HG03342 (cell line): Measurements from ENCODE around the gene EXD3.
"Not testable (repeated sequence)": the region's sequence is repeated elsewhere in the genome, so short reads cannot be mapped to it uniquely, and the experiment has no call there.

Experiments used
- ATAC-seq: cut with Tn5 transposase; IDR thresholded peaks from one replicate; pipeline ENCODE4 v1.9.1; 2021; ENCODE audit warnings: mild to moderate bottlenecking, moderate library complexity; ENCODE audit not compliant: unreplicated experiment

Gene EXD3

DNA sequence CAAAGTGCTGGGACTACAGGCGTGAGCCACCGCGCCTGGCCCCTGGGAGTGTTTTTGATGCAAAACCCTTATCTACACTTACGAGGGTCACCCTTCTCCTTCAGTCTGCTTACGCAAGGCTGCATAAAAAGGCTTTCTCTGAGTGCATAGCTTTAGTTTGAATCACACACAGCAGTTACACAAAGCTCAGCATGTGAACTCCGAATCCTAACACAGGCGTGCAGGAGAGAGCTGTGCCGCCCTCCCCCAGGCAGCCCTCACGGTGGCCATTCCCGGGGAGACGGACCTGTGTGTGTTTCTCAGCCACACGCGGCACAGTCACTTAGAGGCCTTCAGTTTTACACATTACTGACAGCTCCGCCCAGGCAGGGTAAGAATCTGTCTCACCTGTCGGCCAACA, 26.7 kb downstream of the EXD3 start:
- ATAC-seq = no peak

DNA sequence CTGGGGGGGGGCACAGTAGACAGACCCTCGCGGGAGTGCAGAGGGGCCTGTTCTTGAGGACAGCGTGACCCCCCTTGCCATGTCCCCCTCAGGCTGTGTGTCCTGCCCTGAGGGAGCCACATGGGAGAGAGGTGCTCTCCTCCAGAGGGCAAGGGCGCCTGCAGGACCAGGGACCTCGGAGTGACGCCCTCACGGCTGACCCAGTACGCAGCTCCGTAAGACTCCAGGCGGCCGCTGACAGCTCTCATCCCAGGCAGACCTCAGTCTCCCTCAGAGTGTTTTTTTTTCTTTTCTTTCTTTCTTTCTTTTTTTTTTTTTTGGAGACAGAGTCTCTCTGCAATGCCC, 27.3 kb downstream of the EXD3 start:
- ATAC-seq = no peak

- no peak for ATAC-seq
Observed at GRCh38 chr9:137394866-137395665, 27.9 kb downstream of the EXD3 start.

DNA sequence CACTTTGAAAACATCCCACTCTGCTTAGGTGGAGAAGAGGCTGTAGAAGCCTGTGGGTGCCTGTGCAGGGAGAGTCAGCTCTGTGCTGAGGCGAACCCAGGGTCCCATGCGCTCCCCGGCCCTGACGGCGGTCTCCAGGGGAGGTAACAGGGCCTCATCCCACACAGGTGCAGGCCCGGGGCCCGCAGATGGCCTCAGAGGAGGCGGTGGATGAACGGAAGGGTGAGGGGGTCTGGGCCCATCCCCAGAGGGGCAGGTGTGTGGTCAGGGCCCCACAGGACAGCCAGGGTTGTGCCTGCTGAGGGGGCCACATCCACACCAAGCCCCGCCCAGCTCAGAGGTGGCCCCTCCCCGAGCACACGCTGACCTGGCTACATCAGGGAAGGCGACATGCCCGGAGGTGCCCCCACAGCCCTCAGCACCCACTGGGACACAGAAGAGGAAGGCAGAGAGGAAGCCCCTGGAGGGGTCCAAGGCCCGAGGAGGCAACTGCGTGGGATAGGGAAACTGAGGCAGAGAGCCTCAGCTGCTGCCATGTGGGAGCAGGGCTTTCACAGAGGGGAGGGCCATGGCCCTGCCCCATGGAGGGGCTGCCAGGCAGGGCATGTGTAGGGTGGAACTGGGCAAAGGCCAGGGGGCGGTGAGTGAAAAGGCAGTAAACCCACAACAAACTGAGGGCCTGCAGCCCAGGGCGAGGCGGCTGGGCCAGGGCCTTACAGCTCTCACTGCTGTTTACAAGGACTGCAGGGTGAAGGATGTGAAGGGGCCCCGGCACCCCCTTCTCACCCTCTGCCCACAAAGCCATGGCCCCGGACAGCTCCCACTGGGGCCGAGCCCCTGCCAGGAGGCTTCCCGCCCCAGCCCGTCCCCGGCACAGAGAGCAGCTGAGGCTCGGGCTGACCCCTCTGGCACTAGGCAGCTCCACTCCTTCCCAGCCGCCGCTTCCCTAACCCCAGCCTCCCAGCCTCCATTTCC, 29.5 kb downstream of the EXD3 start:
- ATAC-seq = no peak

- ATAC-seq = no peak
Observed at GRCh38 chr9:137392232-137393007, 30.5 kb downstream of the EXD3 start.

- ATAC-seq = no peak
Observed at GRCh38 chr9:137391411-137391754, 31.6 kb downstream of the EXD3 start.

GRCh38 chr9:137390553-137391410, 32.2 kb downstream of the EXD3 start:
- ATAC-seq = no peak

GRCh38 chr9:137389428-137389746, 33.6 kb downstream of the EXD3 start:
- ATAC-seq = no peak

DNA sequence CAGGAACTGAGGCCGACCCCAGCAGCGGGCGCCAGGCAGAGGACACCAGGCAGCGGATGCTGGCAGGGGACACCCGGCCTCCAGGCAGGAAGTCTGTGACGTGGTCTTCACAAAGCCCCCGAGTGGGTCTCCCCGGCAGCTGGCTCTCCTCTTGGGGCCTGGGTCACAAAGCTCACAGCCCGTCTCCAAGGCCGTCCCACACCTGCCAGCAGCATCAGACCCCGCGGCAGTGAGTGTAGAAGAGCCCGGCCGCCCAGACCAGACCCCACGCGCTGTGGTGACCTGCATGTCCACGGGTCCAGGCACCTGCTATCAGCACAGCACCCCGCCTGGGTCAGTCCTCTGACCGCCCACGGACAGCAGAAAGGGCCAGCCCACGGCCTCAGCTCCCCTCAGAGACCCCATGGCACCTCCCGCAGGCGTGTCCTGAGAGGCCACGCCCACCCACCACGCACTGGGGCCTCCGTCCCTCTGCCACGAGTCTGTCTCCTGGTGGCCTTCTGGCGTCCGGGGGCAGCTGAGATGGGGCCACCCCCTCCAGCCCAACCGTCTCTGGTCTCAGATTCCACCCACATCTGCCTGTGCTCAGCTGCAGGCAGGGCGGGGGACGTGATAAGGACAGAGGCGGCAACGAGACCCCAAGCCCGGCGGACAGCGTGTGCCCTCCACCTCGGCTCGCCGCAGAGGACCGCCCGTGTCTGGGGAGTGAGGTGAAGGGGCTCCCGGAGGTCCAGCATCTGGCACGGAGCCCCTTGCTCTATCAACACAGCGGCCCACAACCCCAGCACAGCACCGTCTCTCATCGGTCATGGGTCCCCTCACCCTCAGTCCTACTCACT, 34.2 kb downstream of the EXD3 start:
- ATAC-seq = no peak

DNA sequence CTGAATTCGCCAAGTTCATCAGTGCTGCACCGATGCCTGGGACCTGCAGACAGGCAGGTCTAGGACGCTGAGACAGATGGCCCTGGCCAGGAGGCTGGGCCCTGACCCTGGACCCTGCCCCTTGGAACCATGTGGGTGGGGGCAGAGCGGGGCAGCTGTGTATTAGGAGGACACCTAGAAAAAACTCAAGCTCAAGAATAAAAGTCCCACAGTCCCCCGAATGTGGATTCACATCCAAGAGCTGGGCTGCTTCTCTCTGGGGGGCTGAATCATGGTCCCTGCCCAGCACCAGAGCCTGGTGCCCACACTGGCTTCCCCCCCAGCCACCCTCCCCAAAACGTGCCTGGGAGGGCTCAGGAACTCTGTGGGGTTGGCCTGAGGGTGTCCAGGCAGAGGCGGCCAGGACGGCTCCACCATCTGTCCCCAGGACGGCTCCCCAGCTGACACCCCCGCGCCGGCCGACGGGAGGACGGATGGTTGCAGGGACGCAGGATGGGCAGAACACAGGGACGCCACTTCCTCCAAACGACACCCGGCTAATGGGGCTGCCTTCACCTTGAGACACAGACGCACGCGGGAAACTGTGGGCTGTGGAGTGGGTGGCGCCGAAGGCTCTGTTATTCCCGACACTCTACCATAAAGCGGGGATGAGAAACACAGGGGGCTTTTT, 34.9 kb downstream of the EXD3 start:
- no peak for ATAC-seq

DNA sequence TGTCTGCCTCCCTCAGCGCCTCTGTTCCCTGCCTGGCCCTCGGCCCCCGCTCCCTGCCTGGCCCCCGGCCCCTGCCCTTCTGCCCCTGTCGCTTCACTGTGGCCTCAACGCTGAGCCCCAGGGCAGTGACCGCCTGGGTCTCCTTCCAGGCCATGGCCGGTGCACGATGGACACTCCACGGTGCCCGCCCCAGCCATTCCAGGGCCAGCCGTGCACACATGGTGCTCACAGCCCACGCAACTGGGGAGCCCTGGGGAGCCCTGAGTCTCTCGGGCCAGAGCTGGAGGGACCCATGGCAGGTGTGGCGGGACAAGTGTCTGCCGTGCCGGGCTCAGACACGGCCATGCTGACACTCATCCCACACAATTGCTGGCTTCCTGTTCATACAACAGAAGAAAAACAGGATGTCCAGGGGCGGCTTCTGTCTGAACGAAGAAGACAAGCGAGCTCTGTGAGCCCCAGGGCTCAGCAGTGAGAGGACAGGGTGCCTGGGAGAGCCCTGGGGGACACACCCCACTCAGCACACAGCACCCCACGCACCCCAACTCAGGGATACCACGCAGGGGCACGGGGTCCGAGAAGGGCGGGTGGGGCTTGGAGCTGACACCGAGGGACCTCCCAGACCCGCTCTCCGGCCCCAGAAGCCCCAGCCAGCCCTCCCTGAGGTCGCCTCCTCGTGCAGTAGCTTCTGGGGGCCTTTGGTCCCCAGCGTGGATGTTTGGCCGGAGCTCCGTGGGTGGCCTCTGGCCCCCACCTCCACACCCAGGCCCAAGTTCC, 35.7 kb downstream of the EXD3 start:
- ATAC-seq = no peak

DNA sequence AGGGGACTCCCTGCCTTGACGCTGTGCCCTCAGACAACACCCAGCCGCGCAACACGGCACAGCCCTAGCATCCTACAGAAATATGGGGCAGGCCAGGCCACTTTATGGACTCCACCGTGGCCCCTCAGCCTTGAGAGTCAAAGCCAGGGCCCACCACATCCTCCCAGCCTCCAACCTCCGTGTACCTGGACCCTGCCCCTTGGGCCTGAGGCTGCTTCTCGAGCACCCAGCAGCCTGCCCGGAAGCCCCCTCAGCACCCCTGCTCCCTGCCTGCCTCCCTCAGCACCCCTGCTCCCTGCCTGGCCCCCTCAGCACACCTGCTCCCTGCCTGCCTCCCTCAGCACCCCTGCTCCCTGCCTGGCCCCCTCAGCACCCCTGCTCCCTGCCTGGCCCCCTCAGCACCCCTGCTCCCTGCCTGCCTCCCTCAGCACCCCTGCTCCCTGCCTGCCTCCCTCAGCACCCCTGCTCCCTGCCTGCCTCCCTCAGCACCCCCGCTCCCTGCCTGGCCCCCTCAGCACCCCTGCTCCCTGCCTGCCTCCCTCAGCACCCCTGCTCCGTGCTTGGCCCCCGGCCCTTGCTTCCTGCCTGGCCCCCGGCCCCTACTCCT, 36.4 kb downstream of the EXD3 start:
- not testable (repeated sequence) for ATAC-seq

- ATAC-seq = no peak
Observed at GRCh38 chr9:137385061-137385655, 37.8 kb downstream of the EXD3 start.

GRCh38 chr9:137383784-137384756, 38.9 kb downstream of the EXD3 start:
- no peak for ATAC-seq

DNA sequence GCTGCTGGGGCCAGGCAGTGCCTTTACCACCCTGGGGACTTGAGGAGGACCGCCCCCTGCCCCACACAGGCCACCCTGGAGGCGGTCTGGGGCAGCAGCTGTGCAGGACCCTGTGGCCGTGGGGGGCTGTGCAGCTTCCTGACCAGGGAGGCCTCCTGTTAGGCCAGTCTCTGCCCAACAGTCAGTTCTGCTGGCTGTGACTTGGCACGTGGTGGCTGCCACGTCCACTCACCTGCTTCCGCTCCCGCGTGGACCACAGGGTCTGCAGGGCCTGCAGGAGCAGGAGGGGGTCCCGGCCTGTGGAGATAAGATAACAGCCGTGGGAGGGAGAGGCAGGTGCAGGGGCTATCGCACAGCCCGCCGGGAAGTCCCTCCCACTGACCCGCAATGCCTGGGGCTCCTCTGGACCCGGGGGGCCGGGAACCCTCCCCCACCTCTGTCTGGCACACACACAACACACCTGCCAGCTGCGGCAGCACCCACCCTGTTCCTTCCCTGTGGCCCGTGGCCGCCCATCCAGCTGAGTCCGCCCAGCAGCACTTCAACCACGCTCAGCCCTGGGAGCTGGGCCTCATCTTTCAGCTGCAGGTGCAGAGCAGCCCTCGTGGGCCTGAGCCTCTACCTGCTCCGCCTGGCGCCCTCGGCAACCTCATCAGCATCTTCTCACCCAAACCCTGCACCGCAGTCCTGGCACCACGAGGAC, 39.7 kb downstream of the EXD3 start:
- no peak for ATAC-seq
